CD14-positive monocyte (primary cell): ENCODE results near the gene THBS2. TPM values are rescaled to one million over a fixed set of nuclear protein-coding genes. Genes with fewer than 3 reads are reported as not detected.

Experiments used
- DNase-seq, 3 donors: peaks; one replicate each; pipeline ENCODE4 v3.0.0-alpha.2; 2011 to 2022
- H2AFZ ChIP-seq: 2 replicates; pipeline ENCODE4 v1.6.0; 2012; ENCODE audit warnings: mild to moderate bottlenecking, low read depth, low read length, inconsistent platforms; ENCODE audit not compliant: insufficient read depth, poor library complexity, severe bottlenecking
- H3K27ac ChIP-seq, 2 donors: 1 replicate in 1 of 2; 2 replicates in 1 of 2; pipeline ENCODE4 v1.5.1; 2012 to 2013; ENCODE audit warnings: low read length in 2 of 2, control low read depth in 1 of 2, inconsistent platforms in 1 of 2, low read depth in 1 of 2, mild to moderate bottlenecking in 1 of 2
- H3K27me3 ChIP-seq, 2 donors: one replicate each; pipeline versions ENCODE4 v1.6.0 to v1.6.1; 2011 to 2013; ENCODE audit warnings: low read length in 2 of 2; ENCODE audit not compliant: control insufficient read depth in 2 of 2, insufficient read depth in 2 of 2
- H3K36me3 ChIP-seq, 2 donors: replicated peaks in 1 of 2; 1 replicate in 1 of 2; 2 replicates in 1 of 2; pipeline versions ENCODE4 v1.5.1 to v1.6.1; 2012 to 2013; ENCODE audit warnings: low read length in 2 of 2, control low read depth in 1 of 2, inconsistent platforms in 1 of 2, mild to moderate bottlenecking in 1 of 2; ENCODE audit not compliant: insufficient read depth in 2 of 2, control insufficient read depth in 1 of 2
- H3K4me1 ChIP-seq, 2 donors: 1 replicate in 1 of 2; 2 replicates in 1 of 2; pipeline versions ENCODE4 v1.5.1 to v1.6.1; 2012 to 2013; ENCODE audit warnings: low read length in 2 of 2, control low read depth in 1 of 2, inconsistent platforms in 1 of 2, mild to moderate bottlenecking in 1 of 2, moderate library complexity in 1 of 2; ENCODE audit not compliant: insufficient read depth in 2 of 2, control insufficient read depth in 1 of 2
- H3K4me2 ChIP-seq: replicated peaks from 2 replicates; pipeline ENCODE3; 2012; ENCODE audit warnings: low read length, moderate library complexity, mild to moderate bottlenecking; ENCODE audit not compliant: poor library complexity, severe bottlenecking; ENCODE audit errors: extremely low read depth
- H3K4me3 ChIP-seq, 3 experiments: fragments of 200-600 bp in 1 of 3; sonication (generic) in 1 of 3; replicated peaks in 1 of 3; 1 replicate in 2 of 3; 2 replicates in 1 of 3; pipeline ENCODE4 v1.5.1; 2011 to 2013; ENCODE audit warnings: low read length in 3 of 3, mild to moderate bottlenecking in 3 of 3, control low read depth in 2 of 3, low read depth in 2 of 3, inconsistent platforms in 1 of 3, moderate library complexity in 1 of 3
- H3K79me2 ChIP-seq: 2 replicates; pipeline ENCODE4 v1.6.0; 2012; ENCODE audit warnings: mild to moderate bottlenecking, control low read depth, inconsistent platforms, low read length, moderate library complexity; ENCODE audit not compliant: insufficient read depth
- H3K9ac ChIP-seq: 2 replicates; pipeline ENCODE4 v1.6.0; 2017; ENCODE audit warnings: low read length, mild to moderate bottlenecking; ENCODE audit not compliant: insufficient read depth, poor library complexity, severe bottlenecking
- H3K9me3 ChIP-seq, 2 donors: replicated peaks in 1 of 2; 1 replicate in 1 of 2; 2 replicates in 1 of 2; pipeline versions ENCODE4 v1.5.1 to v1.6.1; 2012 to 2013; ENCODE audit warnings: low read length in 2 of 2, control low read depth in 1 of 2; ENCODE audit not compliant: control insufficient read depth in 1 of 2, insufficient read depth in 1 of 2
- H4K20me1 ChIP-seq: 2 replicates; pipeline ENCODE4 v1.6.0; 2012; ENCODE audit warnings: mild to moderate bottlenecking, low read length, control low read depth, moderate library complexity; ENCODE audit not compliant: insufficient read depth
- H3K27ac Mint-ChIP-seq, 7 donors: one replicate each; pipeline ENCODE4 v1.8.0; 2020; ENCODE audit warnings: mild to moderate bottlenecking in 7 of 7, mixed read lengths in 7 of 7, moderate library complexity in 6 of 7, inconsistent platforms in 2 of 7
- H3K27me3 Mint-ChIP-seq, 3 donors: one replicate each; pipeline ENCODE4 v1.8.0; 2021 to 2022; ENCODE audit warnings: low read depth in 3 of 3, mild to moderate bottlenecking in 3 of 3, mixed read lengths in 3 of 3, moderate library complexity in 3 of 3, inconsistent platforms in 1 of 3
- H3K36me3 Mint-ChIP-seq, 2 donors: one replicate each; pipeline ENCODE4 v1.8.0; 2020; ENCODE audit warnings: mixed read lengths in 2 of 2, inconsistent platforms in 1 of 2, mild to moderate bottlenecking in 1 of 2
- H3K4me1 Mint-ChIP-seq: one replicate; pipeline ENCODE4 v1.8.0; 2020; ENCODE audit warnings: mild to moderate bottlenecking, mixed read lengths
- H3K4me3 Mint-ChIP-seq, 2 donors: one replicate each; pipeline ENCODE4 v1.8.0; 2020; ENCODE audit warnings: mild to moderate bottlenecking in 2 of 2, mixed read lengths in 2 of 2, moderate library complexity in 1 of 2
- H3K9me3 Mint-ChIP-seq, 7 donors: one replicate each; pipeline ENCODE4 v1.8.0; 2020 to 2022; ENCODE audit warnings: mixed read lengths in 7 of 7, mild to moderate bottlenecking in 6 of 7, moderate library complexity in 6 of 7, inconsistent platforms in 2 of 7
- CTCF ChIP-seq: fragments of 200-600 bp; IDR thresholded peaks from one replicate; pipeline ENCODE4 v1.8.0; 2022; ENCODE audit warnings: antibody characterized with exemption, mild to moderate bottlenecking
- WGBS: methylation state at CpG from one replicate; pipeline ENCODE4 v1.1.5; 2013; ENCODE audit warnings: missing lambda C conversion rate; ENCODE audit not compliant: insufficient coverage; 5-methylcytosine and 5-hydroxymethylcytosine counted together
- intact Hi-C, 2 donors: fragments of 100-400 bp; cut with micrococcal nuclease; formaldehyde crosslinking; loops; one replicate each; pipeline versions ENCODE4 v1.15.0 to v1.15.1; 2023
- polyA plus RNA-seq, 3 donors: library from polyadenylated mRNA; depleted of rRNA in 1 of 3; unstranded in 2 of 3; stranded (reverse) in 1 of 3; fragments of 300-500 nt in 2 of 3; fragments of >200 nt in 1 of 3; fragmentation: Illumina TruSeq in 2 of 3; gene quantifications; 1 replicate in 2 of 3; 2 replicates in 1 of 3; pipeline ENCODE4 v1.2.3, GENCODE V29; 2012 to 2021

THBS2 gene
- polyA plus RNA-seq, 3 donors = 0.01 to 0.03 TPM; not detected in 1

- no peaks in the 10 kb centered on the region for H3K36me3 ChIP-seq
- no peak overlapping the region for H3K4me3 Mint-ChIP-seq
- H3K79me2 ChIP-seq = no peaks in the 10 kb centered on the region
- no peak overlapping the region for H3K27ac ChIP-seq
- H3K27me3 Mint-ChIP-seq = peaks cover 0 to 2% (median 0%) of the 10 kb centered on the region in 3 donors
- no peaks in the 10 kb centered on the region for H4K20me1 ChIP-seq
- no peak overlapping the region for H3K4me2 ChIP-seq
- no peaks in the 10 kb centered on the region for H3K4me1 Mint-ChIP-seq
- no peak for DNase-seq
- H3K36me3 Mint-ChIP-seq = no peaks in the 10 kb centered on the region
- H2AFZ ChIP-seq = no peak overlapping the region
- H3K9me3 Mint-ChIP-seq = peaks cover 24 to 52% (median 32%) of the 10 kb centered on the region in 7 donors
- H3K4me3 ChIP-seq = no peak overlapping the region
- H3K4me1 ChIP-seq = no peaks in the 10 kb centered on the region
- H3K9ac ChIP-seq = no peak overlapping the region
- peak overlapping the region in 2 of 7 donors; percentile 29 to 38 for H3K27ac Mint-ChIP-seq
- 97% methylated on average over 33 of the region's 33 CpGs for WGBS
- TF ChIP-seq CTCF = no peak
- intact Hi-C loops = no loop called here
- no peaks in the 10 kb centered on the region for H3K27me3 ChIP-seq
- H3K9me3 ChIP-seq = peaks cover 34 to 53% of the 10 kb centered on the region in 2 donors
These were observed 22.5 kb downstream of the THBS2 start for GRCh38 chr6:169230946-169231789.

GRCh38 chr6:169230322-169230665 lies 23.4 kb downstream of the THBS2 start:
- H3K9ac ChIP-seq = no peak overlapping the region
- H3K36me3 ChIP-seq = no peaks in the 10 kb centered on the region
- H3K4me3 Mint-ChIP-seq = no peak overlapping the region
- peaks cover 0 to 2% (median 0%) of the 10 kb centered on the region in 3 donors for H3K27me3 Mint-ChIP-seq
- no peaks in the 10 kb centered on the region for H3K4me1 ChIP-seq
- H3K27me3 ChIP-seq = no peaks in the 10 kb centered on the region
- no peaks in the 10 kb centered on the region for H4K20me1 ChIP-seq
- H3K4me3 ChIP-seq = no peak overlapping the region
- 88% methylated on average over 5 of the region's 9 CpGs for WGBS
- intact Hi-C loops = no loop called here
- no peaks in the 10 kb centered on the region for H3K79me2 ChIP-seq
- H3K4me1 Mint-ChIP-seq = no peaks in the 10 kb centered on the region
- no peak for DNase-seq
- H3K9me3 ChIP-seq = peaks cover 34 to 52% of the 10 kb centered on the region in 2 donors
- H3K27ac ChIP-seq = no peak overlapping the region
- H3K36me3 Mint-ChIP-seq = no peaks in the 10 kb centered on the region
- no peak for TF ChIP-seq CTCF
- no peak overlapping the region for H3K4me2 ChIP-seq
- peaks cover 24 to 44% (median 32%) of the 10 kb centered on the region in 7 donors for H3K9me3 Mint-ChIP-seq
- no peak overlapping the region for H3K27ac Mint-ChIP-seq
- no peak overlapping the region for H2AFZ ChIP-seq
